GM12872 (cell line): ENCODE data around the gene SLC7A1.

ENCODE experiments used
- TF ChIP-seq, protein P1 (sequence below): IDR thresholded peaks from 3 replicates; pipeline ENCODE4 v1.5.1; 2011; ENCODE audit warnings: low read depth, mild to moderate bottlenecking, low read length, moderate library complexity; ENCODE audit not compliant: insufficient read depth

SLC7A1 gene

DNA sequence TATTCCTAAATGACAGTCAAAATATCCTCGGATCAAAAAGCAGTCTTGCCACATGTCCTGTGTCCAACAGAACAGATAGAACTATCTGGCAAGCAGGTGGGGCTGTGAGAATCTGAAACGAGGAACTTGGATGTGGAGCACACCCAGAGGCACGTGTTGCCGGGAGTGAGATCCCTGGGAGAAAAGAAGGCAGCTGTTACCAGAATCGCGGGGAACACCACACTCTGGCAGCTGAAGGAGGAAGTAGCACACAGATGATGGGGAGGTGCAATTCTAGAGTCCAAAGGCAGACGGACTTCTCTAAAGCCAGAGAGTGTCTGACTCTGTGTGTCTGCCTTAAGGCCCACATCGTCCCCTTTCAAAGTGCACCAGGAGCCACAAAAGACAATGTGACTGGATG lies 22.3 kb downstream of the SLC7A1 start:
- TF ChIP-seq, protein P1, sequence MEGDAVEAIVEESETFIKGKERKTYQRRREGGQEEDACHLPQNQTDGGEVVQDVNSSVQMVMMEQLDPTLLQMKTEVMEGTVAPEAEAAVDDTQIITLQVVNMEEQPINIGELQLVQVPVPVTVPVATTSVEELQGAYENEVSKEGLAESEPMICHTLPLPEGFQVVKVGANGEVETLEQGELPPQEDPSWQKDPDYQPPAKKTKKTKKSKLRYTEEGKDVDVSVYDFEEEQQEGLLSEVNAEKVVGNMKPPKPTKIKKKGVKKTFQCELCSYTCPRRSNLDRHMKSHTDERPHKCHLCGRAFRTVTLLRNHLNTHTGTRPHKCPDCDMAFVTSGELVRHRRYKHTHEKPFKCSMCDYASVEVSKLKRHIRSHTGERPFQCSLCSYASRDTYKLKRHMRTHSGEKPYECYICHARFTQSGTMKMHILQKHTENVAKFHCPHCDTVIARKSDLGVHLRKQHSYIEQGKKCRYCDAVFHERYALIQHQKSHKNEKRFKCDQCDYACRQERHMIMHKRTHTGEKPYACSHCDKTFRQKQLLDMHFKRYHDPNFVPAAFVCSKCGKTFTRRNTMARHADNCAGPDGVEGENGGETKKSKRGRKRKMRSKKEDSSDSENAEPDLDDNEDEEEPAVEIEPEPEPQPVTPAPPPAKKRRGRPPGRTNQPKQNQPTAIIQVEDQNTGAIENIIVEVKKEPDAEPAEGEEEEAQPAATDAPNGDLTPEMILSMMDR = no peak

DNA sequence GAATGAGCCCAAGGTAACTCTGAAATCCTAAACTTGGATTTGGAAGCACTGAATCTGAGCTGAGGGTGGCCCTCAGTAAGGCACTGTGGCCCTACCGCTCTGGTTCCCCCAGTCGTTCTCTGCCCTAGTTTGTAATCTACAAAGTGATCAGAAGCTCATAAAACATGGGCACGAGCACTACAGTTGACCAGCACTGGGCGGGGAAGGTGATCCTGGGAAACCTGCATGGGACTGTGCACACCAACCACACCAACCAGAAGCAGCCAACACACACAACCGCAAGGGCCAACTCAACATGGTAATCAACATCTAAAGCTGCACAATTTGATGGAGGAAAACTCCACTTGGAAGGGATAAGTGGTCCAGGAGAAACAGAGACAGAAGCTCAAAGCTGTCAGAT lies 22.9 kb downstream of the SLC7A1 start:
- TF ChIP-seq, protein P1 = no peak

GRCh38 chr13:29571876-29572570 lies 23.5 kb downstream of the SLC7A1 start:
- TF ChIP-seq, protein P1 = no peak

GRCh38 chr13:29570051-29570654 lies 25.3 kb downstream of the SLC7A1 start:
- TF ChIP-seq, protein P1 = no peak

- TF ChIP-seq, protein P1 = no peak
These were observed 26.0 kb downstream of the SLC7A1 start for GRCh38 chr13:29569253-29570050.

DNA sequence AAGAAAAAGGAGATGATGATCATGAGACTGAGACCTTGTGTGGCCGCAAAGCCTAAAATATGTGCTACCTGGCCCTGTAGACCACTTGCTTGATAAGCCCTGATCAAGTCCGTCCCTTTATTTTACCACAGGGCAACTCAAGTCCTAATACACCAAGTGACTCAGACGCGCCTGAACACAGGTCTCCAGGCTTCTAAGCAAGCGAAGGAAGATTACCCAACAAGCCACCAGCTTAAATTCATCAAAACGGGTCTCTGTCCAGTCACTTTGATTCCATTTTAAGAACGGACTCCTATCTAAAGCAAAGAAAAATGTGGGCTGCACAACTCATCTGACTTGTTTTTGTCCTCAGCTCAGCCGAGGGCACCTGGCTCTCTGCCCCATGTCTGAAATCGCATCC lies 26.8 kb downstream of the SLC7A1 start:
- TF ChIP-seq, protein P1 = no peak

GRCh38 chr13:29567411-29567810 lies 28.1 kb downstream of the SLC7A1 start:
- TF ChIP-seq, protein P1 = no peak
